Neuronal stem cell (in vitro differentiated cells): ENCODE measurements around the gene LRIT2.

Experiments
- DNase-seq: peaks from one replicate; pipeline ENCODE4 v3.0.0-alpha.2; 2013; ENCODE audit warnings: low spot score
- H2AFZ ChIP-seq: one replicate; pipeline ENCODE4 v1.6.1; 2013; ENCODE audit warnings: mild to moderate bottlenecking, low read length, inconsistent platforms
- H2AK5ac ChIP-seq: 2 replicates; pipeline ENCODE4 v1.6.1; 2013; ENCODE audit warnings: low read depth, mild to moderate bottlenecking, inconsistent platforms, low read length, moderate library complexity, mixed read lengths
- H2BK120ac ChIP-seq: 2 replicates; pipeline ENCODE4 v1.6.1; 2013; ENCODE audit warnings: low read depth, mild to moderate bottlenecking, inconsistent platforms, low read length, moderate library complexity, mixed read lengths
- H2BK12ac ChIP-seq: one replicate; pipeline ENCODE4 v1.6.1; 2013; ENCODE audit warnings: low read length, inconsistent platforms
- H2BK15ac ChIP-seq: 2 replicates; pipeline ENCODE4 v1.6.1; 2013; ENCODE audit warnings: mild to moderate bottlenecking, low read length, inconsistent platforms, mixed read lengths
- H2BK5ac ChIP-seq: one replicate; pipeline ENCODE4 v1.6.1; 2013; ENCODE audit warnings: inconsistent platforms, mild to moderate bottlenecking, low read length, moderate library complexity
- H3K14ac ChIP-seq: one replicate; pipeline ENCODE4 v1.6.1; 2013; ENCODE audit warnings: low read length, inconsistent platforms
- H3K18ac ChIP-seq: 2 replicates; pipeline ENCODE4 v1.6.1; 2013; ENCODE audit warnings: low read length, inconsistent platforms
- H3K23ac ChIP-seq: 2 replicates; pipeline ENCODE4 v1.6.1; 2013; ENCODE audit warnings: low read depth, mild to moderate bottlenecking, mixed read lengths, low read length, inconsistent platforms; ENCODE audit not compliant: poor library complexity
- H3K27ac ChIP-seq: replicated peaks from 3 replicates; pipeline ENCODE4 v1.5.1; 2013; ENCODE audit warnings: low read length, inconsistent platforms
- H3K27me3 ChIP-seq, 3 experiments: 2 replicates each; pipeline ENCODE4 v1.6.1; 2013; ENCODE audit warnings: low read length in 3 of 3, mild to moderate bottlenecking in 2 of 3, inconsistent platforms in 1 of 3, low read depth in 1 of 3, mixed read lengths in 1 of 3, moderate library complexity in 1 of 3; ENCODE audit not compliant: control insufficient read depth in 3 of 3, insufficient read depth in 3 of 3
- H3K36me3 ChIP-seq, 2 donors: replicated peaks in 1 of 2; 2 replicates each; pipeline ENCODE4 v1.6.1; 2013; ENCODE audit warnings: low read length in 2 of 2; ENCODE audit not compliant: control insufficient read depth in 2 of 2, insufficient read depth in 2 of 2
- H3K4ac ChIP-seq: 2 replicates; pipeline ENCODE4 v1.6.1; 2013; ENCODE audit warnings: inconsistent platforms, mild to moderate bottlenecking, low read length, moderate library complexity
- H3K4me1 ChIP-seq, 2 donors: 1 replicate in 1 of 2; 2 replicates in 1 of 2; pipeline ENCODE4 v1.6.1; 2013; ENCODE audit warnings: low read length in 2 of 2, low read depth in 1 of 2; ENCODE audit not compliant: control insufficient read depth in 2 of 2, insufficient read depth in 1 of 2
- H3K4me2 ChIP-seq: one replicate; pipeline ENCODE4 v1.6.1; 2013; ENCODE audit warnings: mild to moderate bottlenecking, low read length, inconsistent platforms; ENCODE audit not compliant: insufficient read depth, poor library complexity, severe bottlenecking
- H3K4me3 ChIP-seq, 2 donors: 2 replicates each; pipeline ENCODE4 v1.5.1; 2013; ENCODE audit warnings: low read length in 2 of 2, mild to moderate bottlenecking in 2 of 2, inconsistent platforms in 1 of 2, moderate library complexity in 1 of 2
- H3K79me1 ChIP-seq: one replicate; pipeline ENCODE4 v1.6.1; 2013; ENCODE audit warnings: low read depth, mild to moderate bottlenecking, inconsistent platforms, low read length, moderate library complexity
- H3K9ac ChIP-seq: one replicate; pipeline ENCODE4 v1.6.1; 2013; ENCODE audit warnings: mild to moderate bottlenecking, low read depth, low read length, inconsistent platforms; ENCODE audit not compliant: poor library complexity
- H3K9me3 ChIP-seq, 2 donors: replicated peaks in 1 of 2; 2 replicates each; pipeline versions ENCODE3 to v1.6.1; 2013; ENCODE audit warnings: low read length in 2 of 2, mild to moderate bottlenecking in 2 of 2, inconsistent platforms in 1 of 2, low read depth in 1 of 2, mixed read lengths in 1 of 2, moderate library complexity in 1 of 2; ENCODE audit not compliant: control insufficient read depth in 2 of 2, insufficient read depth in 1 of 2
- H4K8ac ChIP-seq: one replicate; pipeline ENCODE4 v1.6.1; 2013; ENCODE audit warnings: low read depth, mild to moderate bottlenecking, inconsistent platforms, low read length, moderate library complexity
- H4K91ac ChIP-seq: one replicate; pipeline ENCODE4 v1.6.1; 2013; ENCODE audit warnings: low read length, low read depth, mild to moderate bottlenecking, inconsistent platforms; ENCODE audit not compliant: poor library complexity
- WGBS, 2 donors: extraction: QIAGEN DNeasy Blood & Tissue Kit; methylation state at CpG; one replicate each; pipeline ENCODE4 v1.1.7; 2013; ENCODE audit warnings: missing lambda C conversion rate in 2 of 2, mixed read lengths in 1 of 2; ENCODE audit not compliant: insufficient read length in 2 of 2, insufficient replicate concordance in 1 of 2; ENCODE audit errors: extremely low coverage in 2 of 2; 5-methylcytosine and 5-hydroxymethylcytosine counted together

LRIT2 gene

DNA sequence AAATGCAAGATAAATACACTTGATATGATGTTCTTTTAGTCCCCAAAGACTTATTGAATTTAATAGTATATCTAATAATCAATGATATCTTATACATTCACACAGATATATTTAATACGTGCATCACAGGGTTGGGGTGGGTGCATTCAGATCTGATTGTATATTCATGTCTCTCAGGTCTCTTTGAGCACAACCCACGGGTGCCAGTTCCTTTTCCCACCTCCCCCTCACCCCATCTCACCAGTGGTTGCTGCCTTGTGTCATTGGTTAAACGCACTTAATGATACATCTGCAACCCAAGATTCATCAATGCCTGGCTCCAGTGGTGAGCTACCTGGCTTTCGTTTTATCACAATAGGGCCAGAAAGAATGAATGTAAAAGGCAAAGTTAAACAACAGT, 9.8 kb upstream of the LRIT2 start:
- H3K27me3 ChIP-seq: peaks cover 0 to 18% (median 5%) of the 10 kb centered on the region in 3 experiments
- H2AFZ ChIP-seq: no peak overlapping the region
- no peaks in the 10 kb centered on the region for H3K9me3 ChIP-seq
- H3K9ac ChIP-seq: no peak overlapping the region
- H2BK15ac ChIP-seq: no peak overlapping the region
- H4K91ac ChIP-seq: no peak overlapping the region
- H2BK5ac ChIP-seq: no peak overlapping the region
- no peak overlapping the region for H2AK5ac ChIP-seq
- H3K23ac ChIP-seq: no peak overlapping the region
- H3K4me1 ChIP-seq: peaks cover 0 to 3% of the 10 kb centered on the region in 2 donors
- no peak overlapping the region for H3K4me2 ChIP-seq
- no peak overlapping the region for H2BK12ac ChIP-seq
- H4K8ac ChIP-seq: no peak overlapping the region
- no peak overlapping the region for H3K4me3 ChIP-seq
- no peak overlapping the region for H3K14ac ChIP-seq
- no peak overlapping the region for H3K4ac ChIP-seq
- H3K36me3 ChIP-seq: no peaks in the 10 kb centered on the region
- H2BK120ac ChIP-seq: no peak overlapping the region
- WGBS, 2 donors: no CpG with 5 or more reads among the region's 4 CpGs
- H3K18ac ChIP-seq: no peak overlapping the region
- no peak overlapping the region for H3K27ac ChIP-seq
- DNase-seq: no peak
- H3K79me1 ChIP-seq: no peaks in the 10 kb centered on the region

DNA sequence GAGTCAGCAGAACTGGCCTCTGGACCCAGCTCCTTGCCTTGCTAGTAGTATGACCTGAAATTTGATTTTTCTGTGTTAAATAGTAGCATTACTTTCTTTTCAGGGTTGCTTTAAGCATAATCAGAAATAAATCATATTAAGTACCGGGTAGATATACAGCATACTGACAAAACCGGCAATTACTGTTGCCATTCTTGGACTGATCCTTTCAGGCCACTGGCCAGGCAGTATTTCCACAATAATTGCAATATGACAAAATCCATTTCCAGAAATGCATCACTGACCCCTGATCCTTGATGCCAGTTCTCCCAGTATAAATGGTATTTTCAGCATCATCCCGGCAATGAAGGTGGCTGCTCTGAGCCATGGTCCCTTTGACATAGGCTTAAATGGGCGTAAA, 9.1 kb upstream of the LRIT2 start:
- no peak overlapping the region for H3K18ac ChIP-seq
- WGBS, 2 donors: no CpG with 5 or more reads among the region's 4 CpGs
- H3K36me3 ChIP-seq: no peaks in the 10 kb centered on the region
- H3K23ac ChIP-seq: no peak overlapping the region
- peaks cover 0 to 15% (median 5%) of the 10 kb centered on the region in 3 experiments for H3K27me3 ChIP-seq
- H3K27ac ChIP-seq: no peak overlapping the region
- H2AFZ ChIP-seq: no peak overlapping the region
- no peak overlapping the region for H2BK5ac ChIP-seq
- no peaks in the 10 kb centered on the region for H3K79me1 ChIP-seq
- H3K4me1 ChIP-seq: peaks cover 0 to 3% of the 10 kb centered on the region in 2 donors
- H3K4ac ChIP-seq: no peak overlapping the region
- no peak for DNase-seq
- H3K14ac ChIP-seq: no peak overlapping the region
- H2AK5ac ChIP-seq: no peak overlapping the region
- no peak overlapping the region for H2BK12ac ChIP-seq
- H3K9me3 ChIP-seq: no peaks in the 10 kb centered on the region
- no peak overlapping the region for H2BK120ac ChIP-seq
- no peak overlapping the region for H4K91ac ChIP-seq
- no peak overlapping the region for H2BK15ac ChIP-seq
- H3K4me3 ChIP-seq: no peak overlapping the region
- H4K8ac ChIP-seq: no peak overlapping the region
- H3K4me2 ChIP-seq: no peak overlapping the region
- H3K9ac ChIP-seq: no peak overlapping the region

DNA sequence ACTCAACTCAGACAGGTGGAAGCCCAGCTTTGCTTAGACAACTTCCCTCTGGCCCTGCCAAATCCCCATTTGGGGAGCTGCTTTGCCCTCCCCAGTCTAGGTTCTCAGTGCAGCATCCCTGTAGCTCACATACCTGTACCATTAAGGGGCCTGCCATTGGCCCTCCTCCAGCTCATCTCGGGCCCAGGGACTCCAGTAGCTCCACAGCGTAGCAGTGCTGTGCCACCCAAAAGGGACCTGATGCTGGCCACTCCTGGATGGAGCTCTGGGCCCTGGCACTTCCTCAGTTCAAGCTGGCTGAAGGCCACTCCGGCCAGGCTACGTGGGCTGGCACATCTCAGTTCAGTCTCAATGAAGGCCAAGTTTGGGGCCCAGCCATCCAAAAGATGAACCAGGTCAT, 8.6 kb upstream of the LRIT2 start:
- Histone ChIP-seq H4K91ac (no peak overlapping the region), H3K23ac (no peak overlapping the region), H3K14ac (no peak overlapping the region), H3K27me3 (peaks cover 0 to 15% (median 5%) of the 10 kb centered on the region in 3 experiments), H3K4me3 (no peak overlapping the region), H2BK15ac (peak overlapping the region; percentile 20), H3K18ac (peak overlapping the region; percentile 37), H2BK5ac (no peak overlapping the region), H3K4me2 (no peak overlapping the region), H3K79me1 (no peaks in the 10 kb centered on the region), H3K4ac (no peak overlapping the region), H3K9me3 (no peaks in the 10 kb centered on the region), H2AK5ac (no peak overlapping the region), H3K4me1 (peaks cover 0 to 3% of the 10 kb centered on the region in 2 donors), H2BK12ac (no peak overlapping the region), H3K27ac (no peak overlapping the region), H3K36me3 (no peaks in the 10 kb centered on the region), H2AFZ (no peak overlapping the region), H4K8ac (no peak overlapping the region), H3K9ac (peak overlapping the region; percentile 3), H2BK120ac (no peak overlapping the region)
- DNase-seq: no peak
- no CpG with 5 or more reads among the region's 4 CpGs for WGBS, 2 donors

DNA sequence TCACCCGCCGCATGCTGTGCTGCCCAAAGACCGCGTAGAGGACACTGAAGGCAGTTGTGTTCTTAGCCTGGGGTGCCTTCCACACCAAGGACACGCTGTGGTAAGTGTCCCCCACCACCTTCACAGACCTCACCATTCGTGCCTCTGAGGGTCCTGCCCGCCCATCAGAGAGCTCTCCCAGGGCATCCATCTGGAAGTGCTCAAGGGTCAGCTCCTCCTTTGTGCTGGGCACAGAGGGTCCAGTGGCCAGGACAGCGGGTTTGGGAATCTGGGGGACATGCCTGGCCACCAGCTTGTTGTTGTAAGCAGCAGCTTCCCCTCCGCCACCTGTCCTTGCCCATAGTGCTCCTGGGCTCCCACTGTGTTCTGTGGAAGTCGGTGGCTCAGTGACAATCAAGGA, 7.0 kb upstream of the LRIT2 start:
- H3K36me3 ChIP-seq: no peaks in the 10 kb centered on the region
- no peak overlapping the region for H4K8ac ChIP-seq
- no peak overlapping the region for H3K4ac ChIP-seq
- H3K9ac ChIP-seq: peak overlapping the region; percentile 30
- H3K9me3 ChIP-seq: no peaks in the 10 kb centered on the region
- H3K79me1 ChIP-seq: no peaks in the 10 kb centered on the region
- H4K91ac ChIP-seq: no peak overlapping the region
- H3K4me2 ChIP-seq: no peak overlapping the region
- H3K4me3 ChIP-seq: no peak overlapping the region
- no CpG with 5 or more reads among the region's 10 CpGs for WGBS, 2 donors
- no peak for DNase-seq
- no peak overlapping the region for H3K14ac ChIP-seq
- peak overlapping the region; percentile 53 for H2BK12ac ChIP-seq
- peaks cover 0 to 7% (median 5%) of the 10 kb centered on the region in 3 experiments for H3K27me3 ChIP-seq
- H2AFZ ChIP-seq: no peak overlapping the region
- H3K27ac ChIP-seq: no peak overlapping the region
- H3K4me1 ChIP-seq: peaks cover 0 to 2% of the 10 kb centered on the region in 2 donors
- no peak overlapping the region for H2AK5ac ChIP-seq
- H2BK120ac ChIP-seq: no peak overlapping the region
- no peak overlapping the region for H2BK5ac ChIP-seq
- H3K23ac ChIP-seq: peak overlapping the region; percentile 1
- H3K18ac ChIP-seq: peak overlapping the region; percentile 1
- H2BK15ac ChIP-seq: no peak overlapping the region
